Measurements from ENCODE around the gene ZFP3. TPM values are rescaled to one million over a fixed set of nuclear protein-coding genes. Genes with fewer than 3 reads are reported as not detected.

Gene ZFP3
- total and polyA plus RNA-seq, 4 donors: 2.3 to 7.3 (median 3.7) TPM

DNA sequence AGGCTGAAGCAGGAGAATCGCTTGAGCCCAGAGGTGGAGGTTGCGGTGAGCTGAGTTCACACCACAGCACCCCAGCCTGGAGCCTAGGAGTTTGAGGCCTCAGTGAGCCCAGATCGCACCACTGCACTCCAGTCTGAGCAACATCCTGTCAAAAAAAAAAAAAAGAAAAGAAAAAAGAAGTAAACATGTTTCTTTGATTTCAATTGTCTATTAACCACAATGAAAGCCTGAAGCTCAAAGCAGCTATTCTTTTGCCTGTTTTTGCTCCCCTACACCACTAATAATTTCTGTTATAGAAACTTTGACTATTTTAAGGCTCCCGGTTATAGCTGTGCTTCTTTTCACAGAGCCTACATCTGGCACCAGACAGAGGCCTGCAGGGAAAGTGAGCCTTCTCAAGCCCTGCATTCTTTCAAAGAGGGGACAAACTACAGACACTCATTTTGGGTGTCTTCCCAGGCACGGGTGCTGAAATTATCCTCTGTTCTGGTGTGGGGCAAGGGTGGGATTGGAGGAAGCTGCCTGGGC, 28.9 kb upstream of the ZFP3 start:
- H3K9me3 ChIP-seq (ENCODE audit: control insufficient read depth in 4 of 4, insufficient read depth in 3 of 4, low read length in 3 of 4): no peaks in the 10 kb centered on the region
- H3K36me3 ChIP-seq (ENCODE audit: control insufficient read depth in 4 of 4, insufficient read depth in 4 of 4, low read length in 4 of 4): no peaks in the 10 kb centered on the region
- no peak overlapping the region for H3K4me3 ChIP-seq
- H3K27me3 ChIP-seq (ENCODE audit: control insufficient read depth in 3 of 3, insufficient read depth in 3 of 3, low read length in 2 of 3): no peaks in the 10 kb centered on the region
- H3K9ac ChIP-seq (ENCODE audit: insufficient read depth in 1 of 2, low read length in 2 of 2): no peak overlapping the region
- DNase-seq: peak in 2 of 3 donors; percentile 30 to 46
- H3K4me1 ChIP-seq (ENCODE audit: control insufficient read depth in 5 of 5, insufficient read depth in 5 of 5, low read length in 5 of 5): peaks cover 0 to 10% (median 0%) of the 10 kb centered on the region in 5 donors
- no peak for ATAC-seq (ENCODE audit: insufficient read depth, low FRiP score)
- H3K27ac ChIP-seq (ENCODE audit: low read depth in 1 of 2, low read length in 1 of 2): peak overlapping the region in 1 of 2 donors; percentile 80
- TF ChIP-seq, protein P1, sequence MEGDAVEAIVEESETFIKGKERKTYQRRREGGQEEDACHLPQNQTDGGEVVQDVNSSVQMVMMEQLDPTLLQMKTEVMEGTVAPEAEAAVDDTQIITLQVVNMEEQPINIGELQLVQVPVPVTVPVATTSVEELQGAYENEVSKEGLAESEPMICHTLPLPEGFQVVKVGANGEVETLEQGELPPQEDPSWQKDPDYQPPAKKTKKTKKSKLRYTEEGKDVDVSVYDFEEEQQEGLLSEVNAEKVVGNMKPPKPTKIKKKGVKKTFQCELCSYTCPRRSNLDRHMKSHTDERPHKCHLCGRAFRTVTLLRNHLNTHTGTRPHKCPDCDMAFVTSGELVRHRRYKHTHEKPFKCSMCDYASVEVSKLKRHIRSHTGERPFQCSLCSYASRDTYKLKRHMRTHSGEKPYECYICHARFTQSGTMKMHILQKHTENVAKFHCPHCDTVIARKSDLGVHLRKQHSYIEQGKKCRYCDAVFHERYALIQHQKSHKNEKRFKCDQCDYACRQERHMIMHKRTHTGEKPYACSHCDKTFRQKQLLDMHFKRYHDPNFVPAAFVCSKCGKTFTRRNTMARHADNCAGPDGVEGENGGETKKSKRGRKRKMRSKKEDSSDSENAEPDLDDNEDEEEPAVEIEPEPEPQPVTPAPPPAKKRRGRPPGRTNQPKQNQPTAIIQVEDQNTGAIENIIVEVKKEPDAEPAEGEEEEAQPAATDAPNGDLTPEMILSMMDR (IDR thresholded peaks at IDR 0.05; ENCODE audit: control extremely low read depth, extremely low read depth): no peak
- WGBS, 2 donors: 61 to 81% methylated on average over 5 of the region's 5 CpGs

DNA sequence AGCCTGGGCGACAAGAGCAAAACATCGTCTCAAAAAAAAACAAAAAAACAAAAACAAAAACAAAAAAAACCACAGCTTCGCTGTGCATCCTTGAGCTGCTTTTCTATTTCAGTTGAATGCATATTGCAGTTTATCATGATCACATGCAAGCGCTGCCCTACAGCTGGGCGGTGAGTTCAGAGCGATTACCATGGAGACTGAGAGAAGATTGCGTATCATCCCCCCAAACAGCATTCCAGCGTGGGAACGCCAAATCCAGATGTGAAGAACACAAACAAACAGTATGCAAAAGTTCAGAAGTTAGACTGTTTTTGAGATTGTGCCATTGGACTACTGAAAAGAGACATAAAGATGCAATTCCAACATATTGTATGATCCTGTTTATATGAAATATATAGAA, 28.0 kb upstream of the ZFP3 start:
- Histone ChIP-seq H3K4me1 (ENCODE audit: control insufficient read depth in 5 of 5, insufficient read depth in 5 of 5, low read length in 5 of 5) (peaks cover 0 to 10% (median 0%) of the 10 kb centered on the region in 5 donors), H3K27ac (ENCODE audit: low read depth in 1 of 2, low read length in 1 of 2) (no peak overlapping the region), H3K27me3 (ENCODE audit: control insufficient read depth in 3 of 3, insufficient read depth in 3 of 3, low read length in 2 of 3) (no peaks in the 10 kb centered on the region), H3K36me3 (ENCODE audit: control insufficient read depth in 4 of 4, insufficient read depth in 4 of 4, low read length in 4 of 4) (no peaks in the 10 kb centered on the region), H3K4me3 (no peak overlapping the region), H3K9me3 (ENCODE audit: control insufficient read depth in 4 of 4, insufficient read depth in 3 of 4, low read length in 3 of 4) (no peaks in the 10 kb centered on the region), H3K9ac (ENCODE audit: insufficient read depth in 1 of 2, low read length in 2 of 2) (no peak overlapping the region)
- TF ChIP-seq, protein P1 (IDR thresholded peaks at IDR 0.05; ENCODE audit: control extremely low read depth, extremely low read depth): no peak
- no peak for ATAC-seq (ENCODE audit: insufficient read depth, low FRiP score)
- 65 to 78% methylated on average over 9 of the region's 9 CpGs for WGBS, 2 donors
- DNase-seq: peak; percentile 85 to 93 (median 91)

DNA sequence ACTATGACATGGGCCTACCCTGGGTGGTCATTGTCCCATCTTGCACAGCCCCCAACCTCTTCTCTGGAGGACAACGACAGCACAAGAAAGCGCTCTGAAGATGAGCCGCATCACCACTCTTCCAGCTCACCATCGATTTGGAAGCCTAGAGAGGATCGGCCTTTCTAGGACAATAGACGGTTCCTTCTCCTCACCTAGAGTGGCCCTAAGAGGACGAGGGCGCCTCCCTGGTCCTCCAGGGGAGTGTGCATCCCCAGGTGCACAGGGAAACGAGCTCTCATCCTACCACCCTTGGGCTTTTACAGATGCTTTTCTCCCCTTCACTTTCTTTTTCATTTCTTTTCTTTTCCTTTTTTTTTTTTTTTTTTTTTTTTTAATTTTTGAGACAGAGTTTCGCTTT, 22.7 kb upstream of the ZFP3 start:
- peaks cover 0 to under 1% (median 0%) of the 10 kb centered on the region in 5 donors for H3K4me1 ChIP-seq (ENCODE audit: control insufficient read depth in 5 of 5, insufficient read depth in 5 of 5, low read length in 5 of 5)
- ATAC-seq (ENCODE audit: insufficient read depth, low FRiP score): no peak
- DNase-seq: no peak
- H3K9ac ChIP-seq (ENCODE audit: insufficient read depth in 1 of 2, low read length in 2 of 2): no peak overlapping the region
- 93 to 96% methylated on average over 10 of the region's 10 CpGs for WGBS, 2 donors
- H3K27ac ChIP-seq (ENCODE audit: low read depth in 1 of 2, low read length in 1 of 2): no peak overlapping the region
- no peaks in the 10 kb centered on the region for H3K9me3 ChIP-seq (ENCODE audit: control insufficient read depth in 4 of 4, insufficient read depth in 3 of 4, low read length in 3 of 4)
- no peaks in the 10 kb centered on the region for H3K36me3 ChIP-seq (ENCODE audit: control insufficient read depth in 4 of 4, insufficient read depth in 4 of 4, low read length in 4 of 4)
- no peak overlapping the region for H3K4me3 ChIP-seq
- TF ChIP-seq, protein P1 (IDR thresholded peaks at IDR 0.05; ENCODE audit: control extremely low read depth, extremely low read depth): no peak
- H3K27me3 ChIP-seq (ENCODE audit: control insufficient read depth in 3 of 3, insufficient read depth in 3 of 3, low read length in 2 of 3): no peaks in the 10 kb centered on the region

DNA sequence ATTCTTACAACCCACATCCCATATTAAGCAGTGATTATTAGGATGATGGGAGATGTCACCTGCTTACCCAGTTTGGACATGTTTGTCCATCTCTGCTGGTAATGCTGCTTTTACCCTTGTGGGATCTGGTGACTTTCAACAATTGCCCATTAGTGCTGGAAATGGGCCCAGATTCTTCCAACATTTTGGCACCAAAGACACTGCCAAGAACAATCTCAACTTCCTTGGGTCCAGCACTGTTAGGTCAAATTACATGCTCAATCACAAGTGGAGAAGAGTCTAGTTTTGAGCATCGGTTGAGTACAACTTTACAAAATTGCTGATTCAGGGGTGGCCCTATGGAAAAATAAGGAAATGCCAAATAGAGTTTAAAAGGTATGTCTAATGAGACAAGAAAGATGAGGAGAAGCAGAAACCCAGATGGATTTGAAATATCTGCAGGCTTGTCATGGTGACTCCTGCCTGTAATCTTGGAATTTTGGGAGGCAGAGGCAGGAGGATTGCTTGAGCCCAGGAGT, 13.0 kb upstream of the ZFP3 start:
- H3K4me3 ChIP-seq: no peak overlapping the region
- whole genome bisulfite sequencing, 2 donors: 45 to 60% methylated on average over 1 of the region's 1 CpG
- TF ChIP-seq, protein P1 (IDR thresholded peaks at IDR 0.05; ENCODE audit: control extremely low read depth, extremely low read depth): no peak
- ATAC-seq (ENCODE audit: insufficient read depth, low FRiP score) (no peak), DNase-seq (no peak)
- peaks cover 0 to 2% (median 0%) of the 10 kb centered on the region in 5 donors for H3K4me1 ChIP-seq (ENCODE audit: control insufficient read depth in 5 of 5, insufficient read depth in 5 of 5, low read length in 5 of 5)
- no peaks in the 10 kb centered on the region for H3K9me3 ChIP-seq (ENCODE audit: control insufficient read depth in 4 of 4, insufficient read depth in 3 of 4, low read length in 3 of 4)
- no peaks in the 10 kb centered on the region for H3K27me3 ChIP-seq (ENCODE audit: control insufficient read depth in 3 of 3, insufficient read depth in 3 of 3, low read length in 2 of 3)
- no peak overlapping the region for H3K9ac ChIP-seq (ENCODE audit: insufficient read depth in 1 of 2, low read length in 2 of 2)
- no peak overlapping the region for H3K27ac ChIP-seq (ENCODE audit: low read depth in 1 of 2, low read length in 1 of 2)
- no peaks in the 10 kb centered on the region for H3K36me3 ChIP-seq (ENCODE audit: control insufficient read depth in 4 of 4, insufficient read depth in 4 of 4, low read length in 4 of 4)

All from lung (tissue), 12 donors.